GM12878 (cell line): ENCODE results near the gene BRF1. TPM values are rescaled to one million over a fixed set of nuclear protein-coding genes. Genes with fewer than 3 reads are reported as not detected.

Source experiments
- ATAC-seq: fragments of 200-7000 bp; cut with Tn5 transposase; 3 replicates; pipeline ENCODE4 v1.9.1; 2020; ENCODE audit warnings: mild to moderate bottlenecking, moderate library complexity
- BruUV-seq: library from RNA; stranded (reverse); fragments of 400-500 nt; replicated peaks from 2 replicates; lab custom pipeline; 2021; lab: Mats Ljungman, UMichigan
- CTCF ChIA-PET: fragments of 300-600 bp; sonication (Branson Sonifier 250); formaldehyde crosslinking; extraction: SDS; loops from one replicate; lab custom pipeline; 2021; ENCODE audit warnings: inconsistent platforms; lab: Yijun Ruan, JAX
- POLR2A ChIA-PET: fragments of 350-600 bp; formaldehyde crosslinking; extraction: SDS; loops from one replicate; lab custom pipeline; 2021; ENCODE audit warnings: inconsistent platforms; lab: Charles Lee
- RAD21 ChIA-PET: fragments of 300-600 bp; sonication (Branson Sonifier 250); formaldehyde crosslinking; loops from one replicate; lab custom pipeline; 2023; ENCODE audit warnings: antibody characterized with exemption; ENCODE audit not compliant: unreplicated experiment; lab: Charles Lee
- SMC1A ChIA-PET: fragments of 300-600 bp; sonication (Branson Sonifier 250); formaldehyde crosslinking; loops from one replicate; lab custom pipeline; 2023; ENCODE audit not compliant: unreplicated experiment, uncharacterized antibody; lab: Charles Lee
- DNase-seq: peaks from one replicate; pipeline ENCODE4 v3.0.0-alpha.2; 2011; ENCODE audit warnings: low read depth, low spot score
- FAIRE-seq: peaks from 3 replicates; lab custom pipeline; 2011; peaks lifted over from hg19 to GRCh38; lab: Jason Lieb, UNC
- H2AFZ ChIP-seq: 2 replicates; pipeline ENCODE4 v1.6.0; 2011; ENCODE audit warnings: low read depth, low read length, control low read depth; ENCODE audit not compliant: control insufficient read depth
- H3K27ac ChIP-seq: 2 replicates; pipeline ENCODE4 v1.5.1; 2011; ENCODE audit warnings: control low read depth; ENCODE audit not compliant: control insufficient read depth, insufficient read depth
- H3K27me3 ChIP-seq, 2 experiments: replicated peaks in 1 of 2; 2 replicates each; pipeline versions ENCODE4 v1.6.0 to v1.6.1; 2011; ENCODE audit warnings: low read length in 1 of 2; ENCODE audit not compliant: control insufficient read depth in 2 of 2, insufficient read depth in 2 of 2
- H3K36me3 ChIP-seq, 2 experiments: 2 replicates each; pipeline ENCODE4 v1.5.1; 2011; ENCODE audit warnings: low read length in 1 of 2; ENCODE audit not compliant: control insufficient read depth in 2 of 2, insufficient read depth in 2 of 2
- H3K4me1 ChIP-seq: 2 replicates; pipeline ENCODE4 v1.6.1; 2011; ENCODE audit warnings: mild to moderate bottlenecking, low read length, moderate library complexity, mixed read lengths; ENCODE audit not compliant: control insufficient read depth, insufficient read depth
- H3K4me2 ChIP-seq: 2 replicates; pipeline ENCODE4 v1.6.0; 2011; ENCODE audit warnings: control low read depth; ENCODE audit not compliant: control insufficient read depth, insufficient read depth
- H3K4me3 ChIP-seq: fragments of 200-600 bp; sonication (generic); 2 replicates; pipeline ENCODE4 v1.5.1; 2016
- H3K79me2 ChIP-seq: 2 replicates; pipeline ENCODE4 v1.6.0; 2011; ENCODE audit warnings: low read length; ENCODE audit not compliant: control insufficient read depth, insufficient read depth
- H3K9ac ChIP-seq: 2 replicates; pipeline ENCODE4 v1.8.0; 2011; ENCODE audit warnings: low read length, control low read depth, mixed read lengths; ENCODE audit not compliant: control insufficient read depth, insufficient read depth
- H3K9me3 ChIP-seq: replicated peaks from 3 replicates; pipeline ENCODE4 v1.5.1; 2011; ENCODE audit warnings: mild to moderate bottlenecking, low read length; ENCODE audit not compliant: control insufficient read depth, insufficient read depth
- H4K20me1 ChIP-seq: 2 replicates; pipeline ENCODE4 v1.6.0; 2011; ENCODE audit not compliant: control insufficient read depth, insufficient read depth
- CEBPB ChIP-seq, 2 experiments: fragments of 150-350 bp in 1 of 2; IDR thresholded peaks; 2 replicates each; pipeline ENCODE4 v1.6.1; 2012 to 2014; ENCODE audit warnings: low read depth in 2 of 2, low read length in 2 of 2, borderline replicate concordance in 1 of 2, inconsistent platforms in 1 of 2
- CHD2 ChIP-seq: IDR thresholded peaks from 2 replicates; pipeline ENCODE4 v1.6.1; 2011; ENCODE audit warnings: low read depth, low read length, improper control_type of control experiment, borderline replicate concordance
- CREB1 ChIP-seq: IDR thresholded peaks from 2 replicates; pipeline ENCODE4 v1.6.1; 2012; ENCODE audit warnings: low read depth, mild to moderate bottlenecking, inconsistent platforms
- EZH2 ChIP-seq: IDR thresholded peaks from 2 replicates; pipeline ENCODE4 v1.6.1; 2012; ENCODE audit warnings: low read depth, mild to moderate bottlenecking, control low read depth, inconsistent platforms, low read length, borderline replicate concordance; ENCODE audit not compliant: control insufficient read depth
- JUNB ChIP-seq: IDR thresholded peaks from 2 replicates; pipeline ENCODE4 v1.6.1; 2016; ENCODE audit warnings: antibody characterized with exemption, mild to moderate bottlenecking
- KAT2A ChIP-seq: conservative IDR thresholded peaks from 2 replicates; pipeline ENCODE4 v1.6.1; 2011; ENCODE audit warnings: low read depth, low read length; ENCODE audit not compliant: control insufficient read depth
- KLF5 ChIP-seq: fragments of 450-650 bp; IDR thresholded peaks from 2 replicates; pipeline ENCODE4 v1.6.1; 2014; ENCODE audit warnings: mild to moderate bottlenecking; ENCODE audit not compliant: partially characterized antibody
- MTA3 ChIP-seq: IDR thresholded peaks from 2 replicates; pipeline ENCODE4 v1.6.1; 2012; ENCODE audit warnings: low read length, inconsistent platforms, borderline replicate concordance
- WGBS: methylation state at CpG from one replicate; pipeline ENCODE4 v1.1.6; 2016; ENCODE audit warnings: low lambda C conversion rate; ENCODE audit not compliant: insufficient replicate concordance, insufficient coverage; ENCODE audit errors: missing lambda C conversion rate; 5-methylcytosine and 5-hydroxymethylcytosine counted together
- in situ Hi-C: fragments of 300-500 bp; cut with MboI; formaldehyde crosslinking; loops from 9 replicates; pipeline ENCODE4 v1.14.3; 2018; ENCODE audit warnings: mixed read lengths
- intact Hi-C: fragments of 100-400 bp; cut with micrococcal nuclease; formaldehyde crosslinking; loops from one replicate; pipeline ENCODE4 v1.14.2; 2022; ENCODE audit not compliant: unreplicated experiment
- polyA plus RNA-seq, 11 experiments: library from polyadenylated mRNA; depleted of rRNA in 4 of 11; unstranded in 6 of 11; stranded (reverse) in 5 of 11; fragments of >200 nt; fragmentation: Nextera tagmentation in 4 of 11; fragmentation: Illumina TruSeq in 1 of 11; extraction: Ambion mirVana in 4 of 11; extraction: Trizol in 1 of 11; gene quantifications; 1 replicate in 1 of 11; 2 replicates in 10 of 11; pipeline versions ENCODE4 v1.2.1 to v1.2.3, GENCODE V29; 2011 to 2016; ENCODE audit warnings: inconsistent platforms in 2 of 11, missing spikeins in 2 of 11, low read depth in 1 of 11
- total RNA-seq, 4 experiments: library from RNA; depleted of rRNA in 3 of 4; stranded (reverse); fragments of >200 nt in 3 of 4; fragmentation: Illumina TruSeq in 1 of 4; extraction: Trizol in 1 of 4; gene quantifications; 2 replicates each; pipeline versions ENCODE4 v1.2.1 to v1.2.3, GENCODE V29; 2013 to 2021

The BRF1 gene
- total and polyA plus RNA-seq, 10 of the 15 experiments (the other 5 are each of a cell fraction or from before 2014, with no cell fraction given), result 0.21 to 33.5 (median 10.7) TPM

DNA sequence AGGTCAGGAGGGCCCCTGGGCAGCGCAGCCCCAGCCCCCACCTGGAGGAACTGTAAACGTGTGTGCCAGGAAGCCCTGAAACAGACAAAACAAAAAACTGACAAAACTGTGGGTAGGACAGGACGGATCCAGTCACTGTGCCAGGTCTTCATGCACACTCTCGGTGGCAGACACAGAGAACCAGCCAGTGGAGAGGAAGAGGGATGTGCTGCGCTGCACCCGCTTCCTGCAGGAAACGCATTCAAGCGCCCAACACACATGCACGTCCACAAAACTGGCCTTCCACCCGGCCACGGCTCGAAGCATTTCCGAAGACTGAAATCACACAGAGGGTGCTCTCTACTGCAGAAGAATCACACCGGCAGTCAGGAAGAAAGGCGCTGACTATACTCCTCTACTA, 16.9 kb downstream of the BRF1 start (continued):
- TF ChIP-seq EZH2 (no peak), CHD2 (no peak), KAT2A (no peak)

DNA sequence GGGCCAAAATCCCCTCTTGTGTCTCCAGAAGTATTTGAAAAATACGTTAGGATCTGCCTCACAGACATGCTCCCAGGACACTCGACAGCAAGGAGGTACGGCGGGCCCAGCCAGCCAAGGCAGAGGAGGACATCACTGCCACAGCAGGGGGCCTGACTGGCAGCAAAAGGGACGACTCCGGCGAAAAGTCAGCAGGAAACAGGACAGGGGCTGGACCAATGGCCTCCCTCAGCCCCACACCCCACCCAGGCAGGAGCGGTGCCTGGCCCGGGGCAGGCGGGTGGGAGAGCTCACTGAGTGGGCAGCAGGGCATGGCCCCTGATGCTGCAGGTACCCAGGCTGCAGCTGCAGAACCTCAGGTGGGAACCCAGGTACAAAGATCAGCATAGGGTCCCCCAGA, 17.8 kb downstream of the BRF1 start:
- ChIA-PET CTCF (interaction anchor here (1.5 to 2.7 kb wide), 4 partner anchors 11 to 192 kb away, joined by 3 to 9 read pairs (median 6); no protein-coding TSS in a partner anchor), RAD21 (no interaction called here), SMC1A (no interaction called here)
- H2AFZ ChIP-seq, result no peak overlapping the region
- peaks cover 6% of the 10 kb centered on the region for H3K79me2 ChIP-seq
- H4K20me1 ChIP-seq, result no peaks in the 10 kb centered on the region; the same call in 1 of the 2 replicates
- intact Hi-C loops, result loop anchor here (2.0 kb wide), 2 partner anchors 80 to 190 kb away; no protein-coding TSS in a partner anchor
- no peak overlapping the region for H3K4me3 ChIP-seq
- WGBS, result 93% methylated on average over 10 of the region's 10 CpGs
- no peak overlapping the region for H3K9ac ChIP-seq
- in situ Hi-C loops, result no loop called here
- no peak for ATAC-seq
- FAIRE-seq, result no peak
- no peak overlapping the region for H3K27ac ChIP-seq
- H3K36me3 ChIP-seq, result peaks cover 0 to 16% of the 10 kb centered on the region in 2 experiments; a peak in 3 of 4 replicates
- TF ChIP-seq KAT2A, result no peak
- no peak for TF ChIP-seq MTA3
- no peak for TF ChIP-seq CREB1
- no peak for TF ChIP-seq KLF5
- no peak for TF ChIP-seq JUNB
- TF ChIP-seq CEBPB (IDR thresholded peaks at IDR 0.05; ENCODE audit: borderline replicate concordance in 1 of 2, low read depth in 2 of 2, low read length in 2 of 2), result no peak
- TF ChIP-seq, all 136 proteins: peak for 0
- no peaks in the 10 kb centered on the region; the same call in 1 of the 2 replicates for H3K4me1 ChIP-seq
- POLR2A ChIA-PET, result interaction anchor here (0.5 to 1.7 kb wide), 3 partner anchors 18 to 388 kb away, joined by 3 to 6 read pairs (median 3); partner anchors contain the start of gene BRF1
- H3K9me3 ChIP-seq, result no peaks in the 10 kb centered on the region
- no peaks in the 10 kb centered on the region for H3K27me3 ChIP-seq
- no peak overlapping the region for H3K4me2 ChIP-seq
- DNase-seq, result no peak
- no TSS peak for BruUV-seq
